GM12878 (cell line): ENCODE data around the gene UBASH3A. TPM values are rescaled to one million over a fixed set of nuclear protein-coding genes. Genes with fewer than 3 reads are reported as not detected.
A peak's percentile ranks its signal among the peaks of the same experiment; 100 is the strongest.

Experiments used
- ATF3 ChIP-seq: IDR thresholded peaks from 2 replicates; pipeline ENCODE4 v1.6.1; 2011; ENCODE audit warnings: low read depth, mild to moderate bottlenecking, low read length, moderate library complexity, borderline replicate concordance; ENCODE audit errors: extremely low read depth
- BCL11A ChIP-seq: IDR thresholded peaks from 2 replicates; pipeline ENCODE4 v1.6.1; 2011; ENCODE audit warnings: low read depth, low read length
- BRCA1 ChIP-seq: IDR thresholded peaks from 2 replicates; pipeline ENCODE4 v1.6.1; 2011; ENCODE audit warnings: low read depth, low read length, improper control_type of control experiment
- CHD1 ChIP-seq: IDR thresholded peaks from 2 replicates; pipeline ENCODE4 v1.6.1; 2012; ENCODE audit warnings: low read depth, low read length, improper control_type of control experiment
- EGR1 ChIP-seq, 2 experiments: IDR thresholded peaks; 1 replicate in 1 of 2; 2 replicates in 1 of 2; pipeline ENCODE4 v1.6.1; 2011 to 2012; ENCODE audit warnings: low read depth in 2 of 2, low read length in 2 of 2, borderline replicate concordance in 1 of 2, mild to moderate bottlenecking in 1 of 2, moderate library complexity in 1 of 2
- FOS ChIP-seq: IDR thresholded peaks from 3 replicates; pipeline ENCODE4 v1.6.1; 2011; ENCODE audit warnings: borderline replicate concordance; ENCODE audit not compliant: insufficient read length; ENCODE audit errors: extremely low read depth
- FOXM1 ChIP-seq: IDR thresholded peaks from 2 replicates; pipeline ENCODE4 v1.6.1; 2012; ENCODE audit warnings: low read depth, mild to moderate bottlenecking, inconsistent platforms, low read length, moderate library complexity
- IKZF2 ChIP-seq, 2 experiments: fragments of 450-650 bp; IDR thresholded peaks; 2 replicates each; pipeline ENCODE4 v1.6.1; 2017; ENCODE audit warnings: mild to moderate bottlenecking in 2 of 2, moderate library complexity in 2 of 2
- LARP7 ChIP-seq: fragments of 450-650 bp; IDR thresholded peaks from 2 replicates; pipeline ENCODE4 v1.6.1; 2017; ENCODE audit warnings: mild to moderate bottlenecking
- NFIC ChIP-seq: IDR thresholded peaks from 2 replicates; pipeline ENCODE4 v1.6.1; 2012; ENCODE audit warnings: low read depth, mild to moderate bottlenecking, inconsistent platforms, low read length, moderate library complexity
- RELB ChIP-seq: fragments of 450-650 bp; IDR thresholded peaks from 2 replicates; pipeline ENCODE4 v1.6.1; 2017; ENCODE audit warnings: low read depth, mild to moderate bottlenecking, moderate library complexity
- SIX5 ChIP-seq: IDR thresholded peaks from 2 replicates; pipeline ENCODE4 v1.6.1; 2011; ENCODE audit warnings: mild to moderate bottlenecking, low read depth, low read length, moderate library complexity; ENCODE audit not compliant: severe bottlenecking
- SMARCA5 ChIP-seq: fragments of 450-650 bp; IDR thresholded peaks from 2 replicates; pipeline ENCODE4 v1.6.1; 2017; ENCODE audit warnings: mild to moderate bottlenecking
- STAT1 ChIP-seq: fragments of 450-650 bp; conservative IDR thresholded peaks from 2 replicates; pipeline ENCODE4 v1.6.1; 2014; ENCODE audit warnings: antibody characterized with exemption, mild to moderate bottlenecking
- SUZ12 ChIP-seq: fragments of 200-600 bp; sonication (generic); IDR thresholded peaks from one replicate; pipeline ENCODE4 v1.6.1; 2018; ENCODE audit warnings: antibody characterized with exemption, mild to moderate bottlenecking; ENCODE audit not compliant: unreplicated experiment
- TARDBP ChIP-seq: IDR thresholded peaks from 2 replicates; pipeline ENCODE4 v1.6.1; 2016; ENCODE audit warnings: borderline replicate concordance
- TCF7 ChIP-seq: IDR thresholded peaks from 2 replicates; pipeline ENCODE4 v1.6.1; 2014; ENCODE audit warnings: antibody characterized with exemption, borderline replicate concordance
- ZBTB4 ChIP-seq: fragments of 450-650 bp; formaldehyde crosslinking; IDR thresholded peaks from 2 replicates; pipeline ENCODE4 v1.4.0; 2022; ENCODE audit warnings: mild to moderate bottlenecking, moderate library complexity
- ZNF622 ChIP-seq: fragments of 450-650 bp; IDR thresholded peaks from 2 replicates; pipeline ENCODE4 v1.6.1; 2017; ENCODE audit warnings: mild to moderate bottlenecking, inconsistent platforms
- polyA plus RNA-seq, 11 experiments: library from polyadenylated mRNA; depleted of rRNA in 4 of 11; unstranded in 6 of 11; stranded (reverse) in 5 of 11; fragments of >200 nt; fragmentation: Nextera tagmentation in 4 of 11; fragmentation: Illumina TruSeq in 1 of 11; extraction: Ambion mirVana in 4 of 11; extraction: Trizol in 1 of 11; gene quantifications; 1 replicate in 1 of 11; 2 replicates in 10 of 11; pipeline versions ENCODE4 v1.2.1 to v1.2.3, GENCODE V29; 2011 to 2016; ENCODE audit warnings: inconsistent platforms in 2 of 11, missing spikeins in 2 of 11, low read depth in 1 of 11
- total RNA-seq, 4 experiments: library from RNA; depleted of rRNA in 3 of 4; stranded (reverse); fragments of >200 nt in 3 of 4; fragmentation: Illumina TruSeq in 1 of 4; extraction: Trizol in 1 of 4; gene quantifications; 2 replicates each; pipeline versions ENCODE4 v1.2.1 to v1.2.3, GENCODE V29; 2013 to 2021
- TF ChIP-seq, protein P1 (sequence below): IDR thresholded peaks from 2 replicates; pipeline ENCODE4 v1.6.1; 2012; ENCODE audit warnings: low read depth, low read length, improper control_type of control experiment
- TF ChIP-seq, protein P2 (sequence below): IDR thresholded peaks from 2 replicates; pipeline ENCODE4 v1.6.1; 2012; ENCODE audit warnings: low read length, inconsistent platforms
- TF ChIP-seq, protein P3 (sequence below): IDR thresholded peaks from 2 replicates; pipeline ENCODE4 v1.6.1; 2012; ENCODE audit warnings: mild to moderate bottlenecking, low read depth, low read length

UBASH3A gene
- total and polyA plus RNA-seq, 10 of the 15 experiments (the other 5 are each of a cell fraction or from before 2014, with no cell fraction given): 0.04 to 0.39 (median 0.23) TPM; not detected in 1

DNA sequence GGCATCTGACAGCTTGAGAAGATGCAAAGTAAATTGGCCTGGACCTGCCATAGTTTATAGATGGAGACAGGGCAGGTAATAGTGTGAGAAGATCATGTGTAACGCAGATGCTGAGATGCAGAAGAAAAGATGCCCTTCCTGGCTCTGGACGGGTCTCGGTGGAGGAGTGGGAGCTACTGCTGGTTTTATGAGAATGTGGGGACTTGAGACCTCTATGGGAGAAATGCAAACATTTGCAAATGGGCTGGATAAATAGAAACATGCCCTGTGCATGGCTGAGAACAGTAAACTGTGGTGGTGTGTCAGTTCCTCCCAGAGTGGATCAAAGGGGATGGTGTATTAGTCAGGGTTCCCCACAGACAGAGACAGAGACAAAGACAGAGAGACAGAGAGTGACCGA lies 21.9 kb downstream of the UBASH3A start (continued):
- TF ChIP-seq ZBTB4 (CRISPR knock-in tag): no peak
- no peak for TF ChIP-seq BRCA1
- TF ChIP-seq TARDBP: no peak
- TF ChIP-seq FOS: no peak
- TF ChIP-seq LARP7: no peak
- TF ChIP-seq FOXM1: no peak
- TF ChIP-seq SMARCA5: no peak
- TF ChIP-seq CHD1: no peak
- peak; percentile 68; the same call in 1 of the 2 replicates for TF ChIP-seq TCF7
- TF ChIP-seq, protein P1, sequence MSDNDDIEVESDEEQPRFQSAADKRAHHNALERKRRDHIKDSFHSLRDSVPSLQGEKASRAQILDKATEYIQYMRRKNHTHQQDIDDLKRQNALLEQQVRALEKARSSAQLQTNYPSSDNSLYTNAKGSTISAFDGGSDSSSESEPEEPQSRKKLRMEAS: no peak
- TF ChIP-seq RELB: no peak
- TF ChIP-seq IKZF2 (IDR thresholded peaks at IDR 0.05): no peak
- TF ChIP-seq SUZ12: no peak
- TF ChIP-seq NFIC: no peak
- TF ChIP-seq EGR1 (IDR thresholded peaks at IDR 0.05; ENCODE audit: borderline replicate concordance in 1 of 2, low read depth in 2 of 2, low read length in 2 of 2): no peak
- TF ChIP-seq, protein P2, sequence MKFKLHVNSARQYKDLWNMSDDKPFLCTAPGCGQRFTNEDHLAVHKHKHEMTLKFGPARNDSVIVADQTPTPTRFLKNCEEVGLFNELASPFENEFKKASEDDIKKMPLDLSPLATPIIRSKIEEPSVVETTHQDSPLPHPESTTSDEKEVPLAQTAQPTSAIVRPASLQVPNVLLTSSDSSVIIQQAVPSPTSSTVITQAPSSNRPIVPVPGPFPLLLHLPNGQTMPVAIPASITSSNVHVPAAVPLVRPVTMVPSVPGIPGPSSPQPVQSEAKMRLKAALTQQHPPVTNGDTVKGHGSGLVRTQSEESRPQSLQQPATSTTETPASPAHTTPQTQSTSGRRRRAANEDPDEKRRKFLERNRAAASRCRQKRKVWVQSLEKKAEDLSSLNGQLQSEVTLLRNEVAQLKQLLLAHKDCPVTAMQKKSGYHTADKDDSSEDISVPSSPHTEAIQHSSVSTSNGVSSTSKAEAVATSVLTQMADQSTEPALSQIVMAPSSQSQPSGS: no peak
- 0 out of 2 replicates have a peak, but pooled peaks have one; percentile 13 for TF ChIP-seq BCL11A
- no peak for TF ChIP-seq ZNF622
- TF ChIP-seq, protein P3, sequence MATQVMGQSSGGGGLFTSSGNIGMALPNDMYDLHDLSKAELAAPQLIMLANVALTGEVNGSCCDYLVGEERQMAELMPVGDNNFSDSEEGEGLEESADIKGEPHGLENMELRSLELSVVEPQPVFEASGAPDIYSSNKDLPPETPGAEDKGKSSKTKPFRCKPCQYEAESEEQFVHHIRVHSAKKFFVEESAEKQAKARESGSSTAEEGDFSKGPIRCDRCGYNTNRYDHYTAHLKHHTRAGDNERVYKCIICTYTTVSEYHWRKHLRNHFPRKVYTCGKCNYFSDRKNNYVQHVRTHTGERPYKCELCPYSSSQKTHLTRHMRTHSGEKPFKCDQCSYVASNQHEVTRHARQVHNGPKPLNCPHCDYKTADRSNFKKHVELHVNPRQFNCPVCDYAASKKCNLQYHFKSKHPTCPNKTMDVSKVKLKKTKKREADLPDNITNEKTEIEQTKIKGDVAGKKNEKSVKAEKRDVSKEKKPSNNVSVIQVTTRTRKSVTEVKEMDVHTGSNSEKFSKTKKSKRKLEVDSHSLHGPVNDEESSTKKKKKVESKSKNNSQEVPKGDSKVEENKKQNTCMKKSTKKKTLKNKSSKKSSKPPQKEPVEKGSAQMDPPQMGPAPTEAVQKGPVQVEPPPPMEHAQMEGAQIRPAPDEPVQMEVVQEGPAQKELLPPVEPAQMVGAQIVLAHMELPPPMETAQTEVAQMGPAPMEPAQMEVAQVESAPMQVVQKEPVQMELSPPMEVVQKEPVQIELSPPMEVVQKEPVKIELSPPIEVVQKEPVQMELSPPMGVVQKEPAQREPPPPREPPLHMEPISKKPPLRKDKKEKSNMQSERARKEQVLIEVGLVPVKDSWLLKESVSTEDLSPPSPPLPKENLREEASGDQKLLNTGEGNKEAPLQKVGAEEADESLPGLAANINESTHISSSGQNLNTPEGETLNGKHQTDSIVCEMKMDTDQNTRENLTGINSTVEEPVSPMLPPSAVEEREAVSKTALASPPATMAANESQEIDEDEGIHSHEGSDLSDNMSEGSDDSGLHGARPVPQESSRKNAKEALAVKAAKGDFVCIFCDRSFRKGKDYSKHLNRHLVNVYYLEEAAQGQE: no peak
- TF ChIP-seq SIX5: no peak
- TF ChIP-seq STAT1: no peak
- TF ChIP-seq ATF3: no peak
